Parietal lobe (tissue), 1 donor: ENCODE data around the gene FFAR1. TPM values are rescaled to one million over a fixed set of nuclear protein-coding genes. Genes with fewer than 3 reads are reported as not detected.

Experiments
- total RNA-seq: library from RNA; depleted of rRNA; stranded (reverse); fragments of >200 nt; gene quantifications from one replicate; pipeline ENCODE4 v1.2.3, GENCODE V29; 2014

FFAR1 gene, protein sequence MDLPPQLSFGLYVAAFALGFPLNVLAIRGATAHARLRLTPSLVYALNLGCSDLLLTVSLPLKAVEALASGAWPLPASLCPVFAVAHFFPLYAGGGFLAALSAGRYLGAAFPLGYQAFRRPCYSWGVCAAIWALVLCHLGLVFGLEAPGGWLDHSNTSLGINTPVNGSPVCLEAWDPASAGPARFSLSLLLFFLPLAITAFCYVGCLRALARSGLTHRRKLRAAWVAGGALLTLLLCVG (N-terminal part only)
- total RNA-seq, result not detected

DNA sequence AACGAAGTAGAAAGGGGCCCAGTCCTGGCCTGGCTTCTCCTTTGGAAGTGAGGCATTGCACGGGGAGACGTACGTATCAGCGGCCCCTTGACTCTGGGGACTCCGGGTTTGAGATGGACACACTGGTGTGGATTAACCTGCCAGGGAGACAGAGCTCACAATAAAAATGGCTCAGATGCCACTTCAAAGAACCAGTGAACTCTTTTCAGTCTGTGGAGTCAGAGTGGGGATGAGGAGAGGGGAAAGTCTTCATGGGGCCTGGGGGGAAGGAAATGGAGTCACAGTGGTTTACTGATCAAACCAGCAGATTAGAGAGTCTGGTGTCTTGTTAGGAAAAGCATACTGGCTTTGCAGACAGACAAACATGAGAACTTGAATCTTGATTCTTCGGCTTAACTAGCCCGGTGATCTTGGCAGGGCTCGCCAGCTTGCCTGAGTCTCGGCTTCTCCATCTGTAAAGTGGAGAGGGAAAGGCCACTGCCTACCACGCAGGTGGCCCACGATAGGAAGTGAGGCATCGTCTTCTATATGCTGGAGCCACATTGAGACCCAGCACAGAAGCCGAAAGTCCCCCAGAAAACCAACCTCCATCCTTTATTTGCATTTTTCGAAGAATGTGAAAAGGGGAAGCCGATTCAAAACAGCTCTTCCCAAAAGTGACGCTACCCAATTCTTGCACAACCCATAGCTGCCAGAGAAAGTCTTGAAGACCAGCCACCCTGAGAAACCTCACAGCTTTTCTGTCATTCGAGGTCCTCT is at the start of gene FFAR1:
TSS of gene FFAR1 (plus strand) at position 732 of the 759 bp plus-strand sequence. CDS start 3,650 bp downstream, outside the sequence.

GRCh38 chr19:35328851-35329285 is 18.8 kb upstream of the FFAR1 start, which contains the start of gene CD22:
Gene CD22, plus strand, starts transcription at chr19:35329187. Its CDS starts 2,854 bp downstream, at chr19:35332041.

DNA sequence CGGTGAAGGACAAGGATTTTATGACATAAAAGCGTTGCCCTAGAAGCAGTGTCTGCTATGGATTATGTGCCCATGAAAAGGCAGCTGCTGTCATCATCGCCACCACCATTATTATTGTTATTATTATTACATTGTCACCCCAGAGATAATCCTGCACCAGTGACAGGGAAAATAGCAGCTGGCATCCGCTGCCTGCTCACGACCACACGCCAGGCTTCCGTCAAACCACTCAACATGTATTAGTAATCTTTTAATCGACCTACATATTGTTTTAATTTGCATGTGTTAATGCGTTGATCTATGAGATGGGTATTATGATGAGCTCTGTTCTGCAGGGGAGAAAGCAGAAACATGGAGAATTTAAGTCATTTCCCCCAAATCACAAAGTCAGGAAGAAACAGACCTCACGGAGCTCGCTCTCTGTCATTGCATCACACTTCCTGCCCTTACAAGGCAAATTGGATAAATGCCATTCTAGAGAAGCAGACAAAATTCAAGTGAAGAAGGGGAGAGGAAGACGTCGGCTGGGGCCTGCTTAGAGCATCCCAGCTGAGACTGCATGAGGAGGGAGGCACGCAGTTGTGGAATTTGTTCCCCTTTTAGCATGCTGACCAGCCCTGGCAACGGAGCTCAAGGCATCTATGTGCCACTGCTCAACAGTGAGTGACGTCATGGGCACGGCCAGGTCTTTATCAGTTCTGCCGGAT is 10.3 kb downstream of the FFAR1 start, which contains the start of gene FFAR3:
TSS of gene FFAR3 (plus strand) at position 594 of the 707 bp plus-strand sequence. CDS start 431 bp downstream, outside the sequence.

GRCh38 chr19:35370722-35371121 is 23.0 kb downstream of the FFAR1 start, which contains the start of gene GPR42:
Gene GPR42, plus strand, starts transcription at chr19:35371068. Its CDS starts 292 bp downstream, at chr19:35371360.

Other genes with a start within 250 kb of the FFAR1 start
- gene FXYD3, start 232.1 kb upstream of the FFAR1 start, total RNA-seq, result not detected
- 11.3 TPM for gene LGI4, start 212.8 kb upstream of the FFAR1 start, total RNA-seq
- gene FXYD1, start 209.1 kb upstream of the FFAR1 start, total RNA-seq, result not detected
- 26.6 TPM for gene FXYD7, start 204.6 kb upstream of the FFAR1 start, total RNA-seq
- gene FXYD5, start 193.2 kb upstream of the FFAR1 start, total RNA-seq, result not detected
- gene FAM187B, start 119.2 kb upstream of the FFAR1 start, total RNA-seq, result not detected
- 3.1 TPM for gene LSR, start 98.9 kb upstream of the FFAR1 start, total RNA-seq
- gene USF2, start 78.9 kb upstream of the FFAR1 start, total RNA-seq, result 61.0 TPM
- not detected for gene HAMP, start 65.4 kb upstream of the FFAR1 start, total RNA-seq
- gene MAG, start 55.7 kb upstream of the FFAR1 start, total RNA-seq, result 0.31 TPM
- gene CD22, start 18.7 kb upstream of the FFAR1 start, total RNA-seq, result not detected
- not detected for gene FFAR3, start 10.6 kb downstream of the FFAR1 start, total RNA-seq
- gene GPR42, start 23.2 kb downstream of the FFAR1 start, total RNA-seq, result not detected
- gene FFAR2, start 100.4 kb downstream of the FFAR1 start, total RNA-seq, result not detected
- not detected for gene KRTDAP, start 142.6 kb downstream of the FFAR1 start, total RNA-seq
- gene DMKN, start 165.7 kb downstream of the FFAR1 start, total RNA-seq, result not detected
- gene SBSN, start 180.4 kb downstream of the FFAR1 start, total RNA-seq, result not detected
- not detected for gene GAPDHS, start 185.6 kb downstream of the FFAR1 start, total RNA-seq
- 39.8 TPM for gene TMEM147, start 197.7 kb downstream of the FFAR1 start, total RNA-seq
- gene ATP4A, start 215.8 kb downstream of the FFAR1 start, total RNA-seq, result not detected
- not detected for gene PMIS2, start 238.3 kb downstream of the FFAR1 start, total RNA-seq